ENCODE data around the gene RAD51B.

Gene RAD51B

DNA sequence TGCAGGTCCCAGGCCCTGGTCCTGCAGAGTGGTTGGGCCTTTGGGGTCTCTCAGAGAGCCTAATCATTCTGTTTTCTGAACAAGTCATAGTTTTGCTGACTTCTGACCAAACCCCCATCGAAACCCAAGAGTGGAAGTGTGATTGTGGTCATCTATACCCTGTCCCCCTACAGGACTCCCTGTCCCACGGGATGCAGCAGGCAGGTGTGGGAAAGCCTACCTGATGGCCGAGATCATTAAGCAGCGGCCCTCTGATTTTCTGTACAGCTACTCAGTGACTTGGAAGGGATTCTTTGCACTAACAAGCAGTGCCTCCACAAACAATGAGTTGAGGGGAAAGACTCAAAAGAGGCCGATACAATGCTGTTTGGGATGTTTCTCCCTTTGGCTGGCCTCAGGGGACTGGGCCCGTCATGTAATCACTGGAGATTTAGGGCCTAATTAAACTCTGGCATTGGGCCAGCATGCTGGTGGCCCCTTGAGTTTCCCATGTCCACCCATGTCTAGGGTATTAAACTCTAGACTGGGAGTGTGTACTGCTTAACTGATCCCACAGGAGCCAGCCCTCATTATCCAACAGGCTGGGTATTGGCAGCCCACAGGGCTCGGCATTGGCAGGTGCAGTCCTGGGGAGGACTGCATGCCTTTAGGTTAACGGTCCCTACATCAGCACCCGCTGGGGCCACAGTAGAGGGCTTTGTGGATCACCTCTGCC lies 780.5 kb downstream of the RAD51B start:
- Mint-ChIP-seq H3K4me3 (no peak overlapping the region), H3K4me1 (no peaks in the 10 kb centered on the region), H3K36me3 (no peaks in the 10 kb centered on the region), H3K9me3 (no peaks in the 10 kb centered on the region), H3K27me3 (no peaks in the 10 kb centered on the region), H3K27ac (no peak overlapping the region)

DNA sequence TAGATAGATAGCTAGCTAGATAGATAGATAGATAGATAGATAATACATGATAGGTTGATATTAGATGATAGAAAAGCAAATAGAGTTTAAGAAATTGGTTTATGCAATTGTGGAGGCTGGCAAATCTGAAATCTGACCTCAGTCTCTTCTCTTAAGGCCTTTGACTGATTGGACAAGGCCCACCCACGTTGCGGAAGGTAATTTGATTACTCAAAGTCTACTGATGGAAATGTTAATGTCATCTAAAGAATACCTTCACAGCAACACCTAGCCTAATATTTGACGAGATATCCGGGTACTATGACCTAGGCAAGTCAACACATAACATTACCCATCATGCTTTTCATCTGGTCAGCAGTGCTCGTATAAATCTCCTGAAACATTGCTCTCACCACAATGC lies 782.9 kb downstream of the RAD51B start:
- no peaks in the 10 kb centered on the region for H3K36me3 Mint-ChIP-seq
- H3K4me1 Mint-ChIP-seq: peaks cover 6% of the 10 kb centered on the region
- no peak overlapping the region for H3K4me3 Mint-ChIP-seq
- H3K27me3 Mint-ChIP-seq: no peaks in the 10 kb centered on the region
- H3K27ac Mint-ChIP-seq: no peak overlapping the region
- no peaks in the 10 kb centered on the region for H3K9me3 Mint-ChIP-seq

DNA sequence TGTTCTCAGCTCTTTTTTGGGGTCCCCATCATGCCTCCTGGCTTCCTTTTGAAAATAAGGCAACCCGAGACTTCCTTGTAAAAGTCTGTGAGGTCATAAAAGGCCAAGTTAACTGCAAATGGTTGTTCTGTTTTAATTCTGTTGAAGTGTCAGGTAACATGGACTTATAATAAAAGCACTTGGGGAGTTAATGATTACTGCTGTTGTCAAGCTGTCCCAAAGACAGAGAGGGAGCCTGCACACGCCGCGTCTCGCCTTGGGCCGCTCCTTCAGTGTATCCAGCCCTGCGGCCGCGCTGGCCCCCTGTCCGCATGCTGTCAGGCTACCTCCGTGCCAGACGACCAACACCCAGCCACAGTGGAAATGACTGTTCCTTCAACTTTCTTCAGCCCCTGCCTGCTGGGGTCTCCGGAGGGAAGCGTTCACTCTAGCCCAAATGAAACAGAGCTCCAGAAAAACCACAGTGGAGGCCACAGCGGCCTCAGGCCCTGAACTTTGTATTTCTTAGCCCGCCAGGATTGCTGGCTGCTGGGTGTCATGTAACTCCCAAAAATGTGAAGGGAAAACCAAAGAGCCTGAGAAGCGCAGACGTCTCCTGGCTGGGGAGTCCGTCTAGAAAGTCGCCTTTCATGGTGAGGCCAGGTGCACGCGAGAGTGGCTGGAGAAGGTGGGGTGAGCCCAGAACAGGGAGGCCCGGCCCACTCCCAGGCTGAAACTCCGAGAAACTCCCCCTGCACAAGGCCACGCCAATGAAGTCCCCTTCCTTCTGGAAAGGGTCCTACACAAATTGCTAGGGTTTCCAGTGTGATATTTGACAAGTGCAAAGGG lies 784.2 kb downstream of the RAD51B start:
- H3K4me3 Mint-ChIP-seq: no peak overlapping the region
- H3K27ac Mint-ChIP-seq: no peak overlapping the region
- no peaks in the 10 kb centered on the region for H3K27me3 Mint-ChIP-seq
- peaks cover 12% of the 10 kb centered on the region for H3K4me1 Mint-ChIP-seq
- no peaks in the 10 kb centered on the region for H3K9me3 Mint-ChIP-seq
- H3K36me3 Mint-ChIP-seq: no peaks in the 10 kb centered on the region

DNA sequence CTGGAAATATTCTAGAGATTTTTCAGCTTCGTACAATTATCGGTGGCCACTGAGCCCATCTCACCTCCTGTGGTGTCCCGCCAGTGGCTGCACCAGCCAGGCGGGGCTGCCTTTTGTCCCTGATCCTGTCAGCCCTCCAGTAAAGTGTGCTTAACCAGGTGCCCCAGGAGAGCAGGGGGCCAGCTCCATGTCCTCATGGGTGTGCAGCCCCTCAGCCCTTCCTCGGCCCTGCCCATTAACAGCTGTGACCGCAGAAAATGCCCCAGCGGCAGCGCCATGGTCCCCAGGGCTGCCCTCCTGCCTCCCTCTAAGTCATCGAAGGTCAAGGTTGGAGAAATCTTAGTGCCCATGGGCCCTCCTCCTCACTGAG lies 784.8 kb downstream of the RAD51B start:
- Mint-ChIP-seq H3K4me3 (no peak overlapping the region), H3K36me3 (no peaks in the 10 kb centered on the region), H3K27ac (no peak overlapping the region), H3K4me1 (peaks cover 12% of the 10 kb centered on the region), H3K9me3 (no peaks in the 10 kb centered on the region), H3K27me3 (no peaks in the 10 kb centered on the region)

DNA sequence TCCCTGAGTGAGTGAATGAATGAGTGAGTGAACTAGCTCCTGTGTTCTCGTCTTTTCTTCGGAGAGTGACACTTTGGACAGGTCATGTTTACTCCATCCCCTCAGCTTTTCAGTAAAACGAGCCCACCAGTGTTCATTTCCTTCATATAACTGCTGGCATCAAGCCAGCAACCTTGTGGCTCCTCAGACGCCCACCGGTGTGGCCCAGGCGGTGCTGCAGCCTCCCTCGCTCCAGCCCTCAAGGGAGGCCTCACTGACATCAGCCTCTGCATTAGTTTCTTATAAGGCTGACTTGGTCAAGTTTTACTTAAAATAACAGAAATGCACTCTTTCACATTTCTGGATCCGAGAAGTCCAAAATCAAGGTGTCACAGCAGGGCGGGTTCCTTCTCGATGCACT lies 785.2 kb downstream of the RAD51B start:
- Mint-ChIP-seq H3K9me3 (no peaks in the 10 kb centered on the region), H3K27ac (no peak overlapping the region), H3K27me3 (no peaks in the 10 kb centered on the region), H3K4me3 (no peak overlapping the region), H3K4me1 (peaks cover 12% of the 10 kb centered on the region), H3K36me3 (no peaks in the 10 kb centered on the region)

DNA sequence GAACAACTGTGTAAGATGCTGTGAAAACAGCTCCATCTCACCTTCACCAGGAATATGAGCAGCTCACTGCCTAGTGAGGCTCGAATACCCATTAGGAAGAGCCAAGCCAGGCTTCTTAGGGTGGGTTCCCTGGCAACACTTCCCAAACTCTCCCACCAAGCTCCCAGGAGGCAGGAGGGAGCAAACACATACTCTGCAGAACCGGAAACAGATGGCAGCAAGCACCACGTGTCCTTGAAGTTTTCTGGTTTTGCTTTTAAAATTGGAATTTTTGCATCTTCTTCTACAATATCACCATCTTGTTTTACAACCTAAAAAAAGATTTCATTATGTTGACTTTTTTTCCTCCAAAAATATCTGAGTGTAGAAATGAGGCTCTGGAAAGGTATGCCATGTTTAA lies 786.6 kb downstream of the RAD51B start:
- no peak overlapping the region for H3K27ac Mint-ChIP-seq
- no peaks in the 10 kb centered on the region for H3K27me3 Mint-ChIP-seq
- peaks cover 12% of the 10 kb centered on the region for H3K4me1 Mint-ChIP-seq
- H3K9me3 Mint-ChIP-seq: no peaks in the 10 kb centered on the region
- no peak overlapping the region for H3K4me3 Mint-ChIP-seq
- no peaks in the 10 kb centered on the region for H3K36me3 Mint-ChIP-seq

DNA sequence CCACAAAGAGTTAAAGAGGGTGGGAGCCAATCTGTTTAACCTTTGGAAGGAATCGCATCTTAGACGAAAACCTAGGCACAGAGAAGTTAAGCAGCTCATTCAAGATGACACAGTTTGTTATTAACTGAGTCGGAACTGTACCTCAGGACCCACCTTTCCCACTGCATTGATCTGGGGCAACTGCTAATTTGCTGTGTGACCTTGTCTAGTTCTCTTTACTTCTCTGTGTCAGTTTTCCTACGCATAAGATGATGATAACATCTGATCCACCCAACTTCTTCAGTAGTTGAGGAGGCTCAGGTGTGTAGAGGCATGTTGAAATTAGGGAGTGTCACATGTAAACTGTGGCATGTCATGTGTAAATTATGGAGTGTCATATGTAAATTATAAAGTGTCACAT lies 787.1 kb downstream of the RAD51B start:
- no peaks in the 10 kb centered on the region for H3K36me3 Mint-ChIP-seq
- no peak overlapping the region for H3K4me3 Mint-ChIP-seq
- no peaks in the 10 kb centered on the region for H3K27me3 Mint-ChIP-seq
- H3K9me3 Mint-ChIP-seq: no peaks in the 10 kb centered on the region
- H3K4me1 Mint-ChIP-seq: peaks cover 12% of the 10 kb centered on the region
- no peak overlapping the region for H3K27ac Mint-ChIP-seq

DNA sequence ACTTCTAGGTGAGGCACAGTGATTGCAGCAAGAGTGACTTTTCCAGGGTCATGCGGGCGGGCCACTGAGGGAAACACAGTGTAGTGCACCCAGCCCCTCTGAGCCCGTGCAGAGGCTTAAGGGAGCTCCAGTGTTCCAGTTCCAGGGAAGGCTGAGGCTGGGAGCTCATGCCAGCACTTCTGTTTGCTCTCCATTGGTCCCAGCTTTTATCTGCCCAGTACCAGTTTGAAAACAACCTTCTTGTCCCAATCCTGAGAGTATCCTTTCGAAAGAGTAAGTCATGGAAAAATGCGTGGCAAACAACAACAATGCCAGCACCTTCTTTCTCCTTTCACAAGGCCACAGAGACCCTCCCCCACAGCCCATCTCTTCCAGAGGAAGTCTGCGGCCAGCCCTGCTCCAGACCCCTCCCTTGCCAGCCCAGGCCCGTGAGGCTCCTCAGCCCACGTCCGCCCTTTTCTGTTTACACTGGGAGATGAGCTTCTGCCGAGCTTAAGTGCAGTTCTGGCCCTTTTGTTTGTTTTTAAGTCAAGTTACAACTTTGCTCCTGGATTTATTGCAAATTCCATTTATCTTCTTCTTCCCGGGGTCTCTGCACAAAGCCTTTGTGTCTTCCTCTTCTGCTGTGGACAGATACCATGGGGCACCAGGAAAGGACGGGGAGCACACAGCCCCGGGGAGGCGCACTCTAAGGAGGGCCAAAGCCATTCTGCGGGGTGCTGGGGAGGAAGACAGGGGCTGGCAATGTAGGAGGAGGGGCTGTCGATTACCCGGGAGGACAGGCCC lies 787.7 kb downstream of the RAD51B start:
- Mint-ChIP-seq H3K27me3 (no peaks in the 10 kb centered on the region), H3K4me3 (peak overlapping the region; percentile 3), H3K4me1 (peaks cover 12% of the 10 kb centered on the region), H3K9me3 (no peaks in the 10 kb centered on the region), H3K36me3 (no peaks in the 10 kb centered on the region), H3K27ac (no peak overlapping the region)

DNA sequence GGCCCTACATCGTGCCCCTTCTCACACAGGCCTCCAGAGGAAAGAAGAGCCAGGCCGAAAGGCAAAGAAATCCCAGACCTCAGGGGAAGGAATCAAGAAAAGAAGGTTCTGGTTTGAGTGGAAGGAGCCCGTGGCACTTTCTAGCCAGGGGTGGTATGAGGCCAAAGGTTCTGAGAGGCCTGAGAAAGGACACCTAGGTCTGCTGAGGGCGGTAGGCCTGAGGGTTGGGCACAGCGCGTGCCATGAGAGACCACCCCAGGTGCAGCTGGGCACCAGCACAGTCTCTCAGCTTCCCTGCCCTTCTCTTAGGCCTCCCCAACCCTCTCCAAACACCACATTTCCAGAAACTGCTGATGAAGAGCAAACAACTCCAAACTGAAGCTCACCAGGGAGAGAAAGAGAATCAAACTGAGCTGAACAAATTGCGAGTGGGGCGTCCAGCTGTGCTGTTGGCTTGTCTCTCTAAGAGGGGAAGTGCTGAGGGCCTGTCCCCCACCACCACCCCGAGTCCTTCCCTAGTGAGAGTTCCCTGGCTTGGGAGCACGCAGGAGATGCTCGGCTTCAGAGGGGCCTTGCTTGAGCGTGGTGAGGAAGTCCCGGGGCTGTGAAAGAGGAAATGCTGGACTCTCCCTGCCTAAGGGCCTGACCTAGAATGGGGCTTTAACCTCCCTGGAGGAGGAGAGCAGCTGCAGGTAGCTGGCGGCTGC lies 788.4 kb downstream of the RAD51B start:
- H3K36me3 Mint-ChIP-seq: no peaks in the 10 kb centered on the region
- H3K27ac Mint-ChIP-seq: no peak overlapping the region
- H3K9me3 Mint-ChIP-seq: no peaks in the 10 kb centered on the region
- H3K4me1 Mint-ChIP-seq: peaks cover 12% of the 10 kb centered on the region
- H3K4me3 Mint-ChIP-seq: no peak overlapping the region
- H3K27me3 Mint-ChIP-seq: no peaks in the 10 kb centered on the region

DNA sequence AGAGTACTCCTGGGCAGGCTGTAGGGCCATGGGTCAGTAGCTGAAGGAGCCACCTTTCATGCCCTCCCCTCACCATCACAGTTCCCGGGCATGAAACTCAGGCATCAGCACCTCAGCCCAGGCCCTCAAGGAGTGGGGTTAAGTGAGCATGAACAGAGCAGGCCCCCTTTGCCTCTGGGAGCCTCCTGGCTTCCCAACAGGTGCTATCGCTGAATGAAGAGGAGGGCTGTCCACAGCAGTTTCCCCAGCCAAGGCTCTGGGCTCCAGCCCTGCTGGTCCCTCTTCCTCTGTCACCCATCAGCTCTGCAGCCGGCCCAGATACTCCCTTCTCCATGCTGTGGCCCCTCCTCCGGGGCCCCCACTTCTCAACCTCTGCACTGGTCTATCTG lies 789.0 kb downstream of the RAD51B start:
- Mint-ChIP-seq H3K27ac (no peak overlapping the region), H3K4me1 (peaks cover 12% of the 10 kb centered on the region), H3K4me3 (no peak overlapping the region), H3K27me3 (no peaks in the 10 kb centered on the region), H3K36me3 (no peaks in the 10 kb centered on the region), H3K9me3 (no peaks in the 10 kb centered on the region)

DNA sequence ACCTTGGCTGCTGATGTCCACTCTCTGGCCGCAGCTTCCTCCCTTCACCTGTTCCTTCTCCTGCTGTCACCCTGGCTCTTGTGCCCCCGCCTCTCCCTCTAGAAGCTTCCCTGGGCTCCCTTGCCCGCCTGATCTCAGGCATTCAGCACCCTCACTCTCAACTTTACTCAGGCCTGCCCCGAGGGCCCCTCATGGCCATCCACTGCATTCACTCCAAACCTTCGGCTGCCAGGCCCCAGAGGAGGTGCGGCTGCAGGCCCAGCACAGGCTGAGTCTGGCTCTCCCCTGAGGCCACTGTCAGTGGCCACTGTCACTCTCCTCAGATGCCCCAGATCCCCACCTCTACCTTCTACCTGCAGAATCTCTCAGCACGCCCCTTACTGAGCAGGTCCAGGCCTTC lies 789.4 kb downstream of the RAD51B start:
- Mint-ChIP-seq H3K4me3 (no peak overlapping the region), H3K4me1 (peaks cover 12% of the 10 kb centered on the region), H3K27ac (no peak overlapping the region), H3K36me3 (no peaks in the 10 kb centered on the region), H3K9me3 (no peaks in the 10 kb centered on the region), H3K27me3 (no peaks in the 10 kb centered on the region)

DNA sequence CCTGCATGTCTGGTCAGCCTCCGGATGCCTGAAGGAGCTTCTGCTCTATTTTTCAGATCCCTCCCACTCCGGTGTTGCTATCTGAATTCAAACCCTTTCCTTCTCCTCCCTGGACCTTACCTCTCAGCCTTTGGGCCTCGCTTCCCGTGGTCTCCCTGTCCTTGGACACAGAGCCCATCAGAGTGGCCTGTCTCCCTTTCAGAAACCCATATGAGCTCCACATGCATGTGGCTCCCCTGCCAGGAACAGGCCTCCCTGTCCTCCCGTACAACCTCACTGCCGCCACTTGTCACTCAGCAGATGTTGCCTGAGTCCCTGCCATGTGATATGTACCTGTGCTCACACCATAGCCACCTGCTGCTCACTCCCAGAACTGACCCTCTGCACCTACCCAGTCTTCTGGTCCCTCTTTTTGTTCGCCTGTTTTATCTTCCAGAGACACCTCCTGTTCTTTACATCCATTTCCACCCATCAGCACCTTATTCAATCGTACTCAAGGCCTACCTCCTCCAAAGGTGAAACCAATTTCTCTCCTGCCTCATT lies 790.7 kb downstream of the RAD51B start:
- H3K36me3 Mint-ChIP-seq: peaks cover 4% of the 10 kb centered on the region
- H3K27ac Mint-ChIP-seq: no peak overlapping the region
- no peaks in the 10 kb centered on the region for H3K27me3 Mint-ChIP-seq
- H3K4me1 Mint-ChIP-seq: peaks cover 12% of the 10 kb centered on the region
- no peak overlapping the region for H3K4me3 Mint-ChIP-seq
- H3K9me3 Mint-ChIP-seq: peaks cover 5% of the 10 kb centered on the region

DNA sequence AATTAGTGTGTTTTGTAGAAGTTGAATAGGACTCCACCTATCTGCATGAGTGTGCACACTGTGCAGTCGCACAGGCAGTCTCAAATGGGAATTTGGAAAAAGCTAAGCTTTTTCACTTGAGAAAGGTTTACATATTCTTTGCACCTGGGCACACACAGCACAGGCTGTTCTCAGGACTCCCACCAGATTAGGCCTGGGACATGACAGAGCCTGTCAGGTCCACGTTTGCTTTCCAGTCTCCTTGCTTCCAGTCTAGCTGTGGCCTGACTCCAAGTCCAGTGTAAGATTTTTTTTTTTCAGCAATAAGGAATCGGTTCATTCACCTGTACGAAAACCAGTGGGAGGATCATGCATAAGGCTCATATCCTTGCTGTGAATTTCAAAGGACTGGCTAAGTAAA lies 792.0 kb downstream of the RAD51B start:
- Mint-ChIP-seq H3K36me3 (peaks cover 6% of the 10 kb centered on the region), H3K27me3 (no peaks in the 10 kb centered on the region), H3K9me3 (peaks cover 13% of the 10 kb centered on the region), H3K4me3 (no peak overlapping the region), H3K4me1 (peaks cover 12% of the 10 kb centered on the region), H3K27ac (no peak overlapping the region)

DNA sequence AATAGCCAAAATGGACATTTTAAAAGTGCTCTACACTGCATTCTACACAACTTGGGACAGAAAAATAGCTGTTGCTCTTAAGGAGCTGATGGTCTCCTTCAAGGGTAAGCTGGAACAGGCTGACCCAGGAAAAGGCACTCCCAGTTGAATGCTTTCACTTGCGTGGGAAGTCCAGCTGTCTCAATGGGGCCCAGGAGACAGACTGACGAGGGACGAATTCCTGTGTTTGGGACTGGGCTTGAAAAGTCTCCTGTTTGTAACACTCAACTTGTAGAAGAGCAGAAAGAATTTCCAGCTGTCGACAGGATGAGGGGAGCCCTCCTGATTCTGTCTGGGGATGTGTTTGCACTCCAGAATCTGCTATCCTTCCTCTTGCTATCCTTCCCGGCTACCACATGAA lies 792.5 kb downstream of the RAD51B start:
- no peak overlapping the region for H3K27ac Mint-ChIP-seq
- no peak overlapping the region for H3K4me3 Mint-ChIP-seq
- H3K9me3 Mint-ChIP-seq: peaks cover 16% of the 10 kb centered on the region
- no peaks in the 10 kb centered on the region for H3K27me3 Mint-ChIP-seq
- H3K4me1 Mint-ChIP-seq: peaks cover 11% of the 10 kb centered on the region
- peaks cover 9% of the 10 kb centered on the region for H3K36me3 Mint-ChIP-seq

DNA sequence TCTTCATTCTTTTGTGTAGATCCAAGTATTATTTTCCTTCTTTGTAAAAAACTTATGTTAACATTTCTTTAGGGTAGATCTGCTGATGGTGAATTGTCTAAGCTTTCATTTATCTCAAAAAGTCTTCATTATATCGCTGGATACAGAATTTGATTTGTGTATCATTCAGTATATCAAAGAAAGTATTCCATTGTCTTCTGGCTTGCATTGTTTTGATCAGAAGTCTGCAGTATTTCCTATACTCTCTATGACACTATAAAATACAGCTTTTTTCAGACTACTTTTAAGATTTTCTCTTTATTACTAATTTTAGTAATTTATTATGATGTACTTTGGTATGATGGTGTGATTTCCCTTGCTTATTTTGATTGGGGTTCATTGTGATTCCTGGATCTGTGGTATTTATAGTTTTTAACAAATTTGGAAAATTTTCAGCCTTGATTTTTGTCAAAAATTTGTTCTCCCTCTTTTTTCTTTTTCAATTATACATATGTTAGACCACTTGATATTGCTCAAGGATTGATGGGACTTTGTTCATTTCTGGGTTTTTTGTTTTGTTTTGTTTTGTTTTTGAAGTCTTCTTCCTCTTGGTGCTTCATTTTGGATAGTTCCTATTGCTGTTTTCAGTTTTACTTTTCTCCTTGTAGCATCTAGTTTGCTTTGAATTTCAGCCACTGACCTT lies 796.8 kb downstream of the RAD51B start:
- Mint-ChIP-seq H3K27me3 (no peaks in the 10 kb centered on the region), H3K27ac (no peak overlapping the region), H3K4me1 (no peaks in the 10 kb centered on the region), H3K4me3 (no peak overlapping the region), H3K36me3 (peaks cover 17% of the 10 kb centered on the region), H3K9me3 (peaks cover 22% of the 10 kb centered on the region)
